NCI-H510A (cell line): ENCODE data around the gene ACOD1.
"Not testable (repeated sequence)": the region's sequence is repeated elsewhere in the genome, so short reads cannot be mapped to it uniquely, and the experiment has no call there.

ENCODE experiments used
- DNase-seq: peaks from one replicate; lab custom pipeline; 2025; lab: John Stamatoyannopoulos, UW

The ACOD1 gene

GRCh38 chr13:76948149-76948548 lies at the start of gene ACOD1:
TSS of gene ACOD1 (plus strand) at chr13:76948511. CDS start at chr13:76948559, 48 bp downstream.
- no peak for DNase-seq

- not testable (repeated sequence) for DNase-seq
Measured at GRCh38 chr13:76899066-76899465, 49.2 kb upstream of the ACOD1 start.

GRCh38 chr13:76903544-76904162 lies 44.7 kb upstream of the ACOD1 start:
- DNase-seq: no peak

GRCh38 chr13:76904507-76904906 lies 43.8 kb upstream of the ACOD1 start:
- DNase-seq: no peak

- no peak for DNase-seq
Measured at GRCh38 chr13:76912476-76912875, 35.8 kb upstream of the ACOD1 start.

- DNase-seq: no peak
Measured at GRCh38 chr13:76913898-76914297, 34.4 kb upstream of the ACOD1 start.

- DNase-seq: no peak
Measured at GRCh38 chr13:76917095-76917494, 31.2 kb upstream of the ACOD1 start.

GRCh38 chr13:76917755-76918481 lies 30.4 kb upstream of the ACOD1 start:
- not testable (repeated sequence) for DNase-seq

GRCh38 chr13:76921516-76921915 lies 26.8 kb upstream of the ACOD1 start:
- no peak for DNase-seq

GRCh38 chr13:76925115-76925514 lies 23.2 kb upstream of the ACOD1 start:
- no peak for DNase-seq

GRCh38 chr13:76927955-76928354 lies 20.4 kb upstream of the ACOD1 start:
- no peak for DNase-seq

GRCh38 chr13:76928456-76928855 lies 19.9 kb upstream of the ACOD1 start:
- no peak for DNase-seq

GRCh38 chr13:76929320-76929719 lies 19.0 kb upstream of the ACOD1 start:
- no peak for DNase-seq

GRCh38 chr13:76929851-76930374 lies 18.4 kb upstream of the ACOD1 start:
- DNase-seq: no peak

- DNase-seq: no peak
Measured at GRCh38 chr13:76932076-76932475, 16.2 kb upstream of the ACOD1 start.

- no peak for DNase-seq
Measured at GRCh38 chr13:76934671-76935070, 13.6 kb upstream of the ACOD1 start.

GRCh38 chr13:76936763-76937162 lies 11.5 kb upstream of the ACOD1 start:
- no peak for DNase-seq

- DNase-seq: no peak
Measured at GRCh38 chr13:76937281-76937820, 11.0 kb upstream of the ACOD1 start.

- DNase-seq: no peak
Measured at GRCh38 chr13:76939215-76939614, 9.1 kb upstream of the ACOD1 start.

- DNase-seq: no peak
Measured at GRCh38 chr13:76942363-76942762, 5.9 kb upstream of the ACOD1 start.

- DNase-seq: no peak
Measured at GRCh38 chr13:76943646-76944045, 4.7 kb upstream of the ACOD1 start.

- DNase-seq: no peak
Measured at GRCh38 chr13:76944456-76944855, 3.9 kb upstream of the ACOD1 start.

- DNase-seq: no peak
Measured at GRCh38 chr13:76950101-76950500, 1.8 kb downstream of the ACOD1 start.
